ENCODE results near the gene PHEX. TPM values are rescaled to one million over a fixed set of nuclear protein-coding genes. Genes with fewer than 3 reads are reported as not detected.

The PHEX gene
- total and polyA plus RNA-seq, 4 experiments from 2014 or later, result 0.25 to 0.98 (median 0.37) TPM

DNA sequence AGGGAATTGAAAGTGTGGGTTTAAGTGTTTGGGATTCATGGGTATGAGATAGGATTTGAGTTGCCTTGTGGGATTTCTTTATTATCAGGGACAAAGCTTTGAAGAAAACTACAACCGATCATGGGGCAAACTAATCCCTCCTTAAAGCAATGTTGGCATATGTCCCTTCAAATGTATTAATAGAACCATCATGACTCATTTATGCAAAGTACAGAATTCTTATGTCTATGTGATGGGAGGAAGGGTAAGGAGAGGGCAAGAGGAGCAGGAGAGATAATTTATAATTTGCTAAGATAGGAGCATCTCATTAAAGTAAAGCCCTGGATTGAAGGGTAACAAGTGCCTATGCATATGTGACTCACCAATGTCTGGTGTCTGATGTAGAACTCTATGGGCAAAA, 94.2 kb downstream of the PHEX start:
- no peak for DNase-seq
- Histone ChIP-seq H3K27ac (ENCODE audit: low read depth, low read length) (no peak overlapping the region), H3K4me3 (ENCODE audit: low read length in 2 of 2) (no peak overlapping the region), H3K9me3 (ENCODE audit: control insufficient read depth in 1 of 2, low read length in 2 of 2) (no peaks in the 10 kb centered on the region), H3K4me1 (ENCODE audit: insufficient read depth, low read length) (no peaks in the 10 kb centered on the region), H3K36me3 (ENCODE audit: insufficient read depth, low read length) (no peaks in the 10 kb centered on the region), H3K27me3 (ENCODE audit: insufficient read depth, low read length) (no peaks in the 10 kb centered on the region)
- POLR2A ChIA-PET (ENCODE audit: partially characterized antibody), result no interaction called here
- Mint-ChIP-seq H3K4me3 (no peak overlapping the region), H3K36me3 (no peaks in the 10 kb centered on the region), H3K27ac (no peak overlapping the region), H3K27me3 (peaks cover 0 to 1% of the 10 kb centered on the region in 2 donors), H3K9me3 (peaks cover 0 to 4% (median 0%) of the 10 kb centered on the region in 8 donors), H3K4me1 (peaks cover 0 to 1% (median 0%) of the 10 kb centered on the region in 4 donors)
- intact Hi-C loops (cut with micrococcal nuclease), result no loop called here
- CTCF ChIA-PET (ENCODE audit: partially characterized antibody), result interaction anchor here (1.6 kb wide), 1 partner anchor 9 kb away, joined by 4 read pairs; no protein-coding TSS in a partner anchor

DNA sequence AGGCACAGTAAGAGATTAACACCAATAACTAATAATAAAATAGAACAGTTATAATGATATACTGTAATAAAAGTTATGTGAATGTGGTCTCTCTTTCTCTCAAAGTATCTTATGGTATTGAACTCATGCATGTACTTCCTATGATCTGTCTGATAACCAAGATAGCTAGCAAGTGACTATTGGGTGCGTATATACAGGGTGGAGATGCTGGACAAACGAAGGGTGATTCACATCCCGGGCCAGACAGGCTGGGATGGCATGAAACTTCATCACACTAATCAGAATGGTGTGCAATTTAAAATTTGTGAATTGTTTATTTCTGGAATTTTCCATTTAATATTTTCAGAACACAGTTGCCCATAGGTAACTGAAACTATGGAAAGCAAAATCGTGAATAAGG, 96.8 kb downstream of the PHEX start:
- H3K4me3 Mint-ChIP-seq, result no peak overlapping the region
- no peaks in the 10 kb centered on the region for H3K9me3 ChIP-seq (ENCODE audit: control insufficient read depth in 1 of 2, low read length in 2 of 2)
- H3K4me3 ChIP-seq (ENCODE audit: low read length in 2 of 2), result no peak overlapping the region
- no peaks in the 10 kb centered on the region for H3K27me3 ChIP-seq (ENCODE audit: insufficient read depth, low read length)
- H3K27ac Mint-ChIP-seq, result no peak overlapping the region
- no peak overlapping the region for H3K27ac ChIP-seq (ENCODE audit: low read depth, low read length)
- H3K36me3 Mint-ChIP-seq, result no peaks in the 10 kb centered on the region
- POLR2A ChIA-PET (ENCODE audit: partially characterized antibody), result no interaction called here
- intact Hi-C loops (cut with micrococcal nuclease), result no loop called here
- H3K27me3 Mint-ChIP-seq, result peaks cover 0 to 1% of the 10 kb centered on the region in 2 donors
- CTCF ChIA-PET (ENCODE audit: partially characterized antibody), result no interaction called here
- H3K36me3 ChIP-seq (ENCODE audit: insufficient read depth, low read length), result no peaks in the 10 kb centered on the region
- H3K4me1 Mint-ChIP-seq, result peaks cover 0 to 1% (median 0%) of the 10 kb centered on the region in 4 donors
- DNase-seq, result no peak
- no peaks in the 10 kb centered on the region for H3K4me1 ChIP-seq (ENCODE audit: insufficient read depth, low read length)
- peaks cover 0 to 4% (median 0%) of the 10 kb centered on the region in 8 donors for H3K9me3 Mint-ChIP-seq

DNA sequence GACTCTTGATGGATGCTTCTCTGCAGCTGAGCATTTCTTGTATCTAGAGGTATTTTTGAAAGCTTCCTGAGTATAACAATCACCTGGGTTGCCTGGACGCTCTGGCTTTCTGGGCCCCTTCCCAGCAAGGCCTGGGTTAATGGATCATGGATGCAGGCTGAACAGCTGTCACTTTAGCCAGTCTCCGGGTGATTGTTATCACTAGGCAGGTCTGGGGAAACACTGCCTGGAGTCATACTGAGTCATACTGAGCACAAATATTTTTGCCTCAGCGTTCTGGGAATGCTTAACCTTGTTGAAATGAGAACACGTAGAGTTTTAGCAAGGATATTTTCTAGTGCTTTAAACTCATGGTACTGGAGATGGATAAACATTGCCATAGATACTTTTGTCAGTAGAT, 102.6 kb downstream of the PHEX start:
- H3K9me3 Mint-ChIP-seq, result peaks cover 0 to 4% (median 0%) of the 10 kb centered on the region in 8 donors
- Histone ChIP-seq H3K27ac (ENCODE audit: low read depth, low read length) (no peak overlapping the region), H3K4me1 (ENCODE audit: insufficient read depth, low read length) (no peaks in the 10 kb centered on the region), H3K27me3 (ENCODE audit: insufficient read depth, low read length) (no peaks in the 10 kb centered on the region), H3K9me3 (ENCODE audit: control insufficient read depth in 1 of 2, low read length in 2 of 2) (no peaks in the 10 kb centered on the region), H3K36me3 (ENCODE audit: insufficient read depth, low read length) (no peaks in the 10 kb centered on the region), H3K4me3 (ENCODE audit: low read length in 2 of 2) (no peak overlapping the region)
- H3K36me3 Mint-ChIP-seq, result no peaks in the 10 kb centered on the region
- CTCF ChIA-PET (ENCODE audit: partially characterized antibody), result interaction anchor here (1.5 to 3.2 kb wide), 3 partner anchors 14 to 1767 kb away, joined by 3 to 19 read pairs (median 4); no protein-coding TSS in a partner anchor
- H3K4me1 Mint-ChIP-seq, result peaks cover 4 to 13% (median 7%) of the 10 kb centered on the region in 4 donors
- DNase-seq, result no peak
- POLR2A ChIA-PET (ENCODE audit: partially characterized antibody), result no interaction called here
- H3K4me3 Mint-ChIP-seq, result peak overlapping the region in 1 of 8 donors; percentile 45
- intact Hi-C loops (cut with micrococcal nuclease), result no loop called here
- no peak overlapping the region for H3K27ac Mint-ChIP-seq
- no peaks in the 10 kb centered on the region for H3K27me3 Mint-ChIP-seq

DNA sequence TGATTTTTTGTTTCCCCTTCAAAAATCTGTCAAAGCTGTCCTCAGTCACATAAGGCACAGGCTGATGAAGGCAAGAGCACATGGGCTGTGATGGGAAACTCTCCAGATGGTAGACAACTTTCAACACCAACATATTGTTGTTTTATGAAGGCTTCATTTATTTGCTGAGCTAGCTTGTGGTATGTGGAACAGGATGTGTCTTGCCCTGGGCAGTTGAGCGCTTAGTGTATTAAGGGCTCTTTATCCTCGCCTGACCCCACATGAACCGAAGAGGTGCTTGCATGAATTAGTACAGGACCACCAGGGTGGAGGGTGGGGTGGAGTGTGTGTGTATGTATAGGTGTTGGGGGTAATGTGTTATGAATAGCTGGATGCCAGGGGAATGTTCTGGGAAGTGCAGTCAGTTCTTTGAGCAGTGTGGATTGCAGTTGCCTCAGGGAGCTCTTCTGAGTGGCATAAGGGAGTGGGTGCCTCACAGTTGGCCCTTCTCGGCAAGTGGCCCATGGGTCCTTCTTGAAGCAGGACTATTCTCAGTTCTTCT, 103.1 kb downstream of the PHEX start:
- no peaks in the 10 kb centered on the region for H3K27me3 ChIP-seq (ENCODE audit: insufficient read depth, low read length)
- no peak for DNase-seq
- H3K36me3 Mint-ChIP-seq, result no peaks in the 10 kb centered on the region
- no peak overlapping the region for H3K27ac ChIP-seq (ENCODE audit: low read depth, low read length)
- peaks cover 4 to 13% (median 7%) of the 10 kb centered on the region in 4 donors for H3K4me1 Mint-ChIP-seq
- no peak overlapping the region for H3K27ac Mint-ChIP-seq
- POLR2A ChIA-PET (ENCODE audit: partially characterized antibody), result no interaction called here
- intact Hi-C loops (cut with micrococcal nuclease), result no loop called here
- no peaks in the 10 kb centered on the region for H3K9me3 ChIP-seq (ENCODE audit: control insufficient read depth in 1 of 2, low read length in 2 of 2)
- no peaks in the 10 kb centered on the region for H3K36me3 ChIP-seq (ENCODE audit: insufficient read depth, low read length)
- H3K4me3 Mint-ChIP-seq, result peak overlapping the region in 1 of 8 donors; percentile 45
- peaks cover 0 to 4% (median 0%) of the 10 kb centered on the region in 8 donors for H3K9me3 Mint-ChIP-seq
- CTCF ChIA-PET (ENCODE audit: partially characterized antibody), result interaction anchor here (0.9 to 3.2 kb wide), 13 partner anchors 9 to 1767 kb away, joined by 3 to 19 read pairs (median 4); no protein-coding TSS in a partner anchor
- H3K27me3 Mint-ChIP-seq, result no peaks in the 10 kb centered on the region
- no peak overlapping the region for H3K4me3 ChIP-seq (ENCODE audit: low read length in 2 of 2)
- no peaks in the 10 kb centered on the region for H3K4me1 ChIP-seq (ENCODE audit: insufficient read depth, low read length)

DNA sequence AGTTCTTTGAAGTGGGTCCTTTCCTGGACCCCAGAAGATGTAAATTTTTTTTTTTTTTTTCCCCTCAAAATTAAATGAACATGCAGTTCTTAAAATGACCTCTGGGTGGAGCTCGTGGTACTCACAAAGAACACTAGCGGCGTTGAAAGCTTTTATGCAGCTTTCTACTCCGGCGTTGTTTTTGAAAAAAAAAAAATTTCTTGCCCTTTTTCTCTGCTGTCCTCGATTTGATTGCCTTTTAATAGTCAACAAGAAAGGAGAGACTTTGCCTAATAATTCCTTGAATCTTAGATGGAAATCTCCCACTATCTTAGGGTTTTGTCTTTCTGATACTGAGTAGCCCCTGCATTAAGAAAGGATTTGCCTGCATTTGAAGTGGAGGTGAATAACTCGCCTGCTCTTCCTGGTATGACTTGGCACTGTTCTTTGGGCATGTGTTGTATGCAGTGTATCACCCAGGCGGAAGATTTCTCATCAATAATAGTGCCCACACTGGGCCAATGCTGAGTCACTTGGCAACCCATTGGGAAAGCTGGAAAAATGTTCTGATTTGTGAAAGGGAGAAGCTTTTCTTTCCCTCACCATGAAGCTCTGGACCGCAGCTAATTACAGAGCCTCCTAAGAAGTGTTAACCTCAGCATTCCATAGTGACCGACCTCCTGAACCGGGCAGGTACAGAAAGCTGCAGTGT, 104.0 kb downstream of the PHEX start:
- peaks cover 4 to 13% (median 7%) of the 10 kb centered on the region in 4 donors for H3K4me1 Mint-ChIP-seq
- H3K36me3 Mint-ChIP-seq, result no peaks in the 10 kb centered on the region
- no peaks in the 10 kb centered on the region for H3K27me3 Mint-ChIP-seq
- H3K27me3 ChIP-seq (ENCODE audit: insufficient read depth, low read length), result no peaks in the 10 kb centered on the region
- no peak overlapping the region for H3K4me3 ChIP-seq (ENCODE audit: low read length in 2 of 2)
- no peak overlapping the region for H3K27ac ChIP-seq (ENCODE audit: low read depth, low read length)
- no peaks in the 10 kb centered on the region for H3K36me3 ChIP-seq (ENCODE audit: insufficient read depth, low read length)
- no peak overlapping the region for H3K27ac Mint-ChIP-seq
- H3K9me3 Mint-ChIP-seq, result no peaks in the 10 kb centered on the region
- no peaks in the 10 kb centered on the region for H3K9me3 ChIP-seq (ENCODE audit: control insufficient read depth in 1 of 2, low read length in 2 of 2)
- intact Hi-C loops (cut with micrococcal nuclease), result loop anchor here (1.0 kb wide), 2 partner anchors 56 to 151 kb away; no protein-coding TSS in a partner anchor
- peak overlapping the region in 7 of 8 donors; percentile 32 to 71 (median 57) for H3K4me3 Mint-ChIP-seq
- no peaks in the 10 kb centered on the region for H3K4me1 ChIP-seq (ENCODE audit: insufficient read depth, low read length)
- DNase-seq, result peak in 4 of 5 donors; percentile 40 to 51 (median 43)
- POLR2A ChIA-PET (ENCODE audit: partially characterized antibody), result no interaction called here
- CTCF ChIA-PET (ENCODE audit: partially characterized antibody), result interaction anchor here (0.7 to 3.2 kb wide), 17 partner anchors 8 to 1766 kb away, joined by 3 to 19 read pairs (median 4); no protein-coding TSS in a partner anchor

DNA sequence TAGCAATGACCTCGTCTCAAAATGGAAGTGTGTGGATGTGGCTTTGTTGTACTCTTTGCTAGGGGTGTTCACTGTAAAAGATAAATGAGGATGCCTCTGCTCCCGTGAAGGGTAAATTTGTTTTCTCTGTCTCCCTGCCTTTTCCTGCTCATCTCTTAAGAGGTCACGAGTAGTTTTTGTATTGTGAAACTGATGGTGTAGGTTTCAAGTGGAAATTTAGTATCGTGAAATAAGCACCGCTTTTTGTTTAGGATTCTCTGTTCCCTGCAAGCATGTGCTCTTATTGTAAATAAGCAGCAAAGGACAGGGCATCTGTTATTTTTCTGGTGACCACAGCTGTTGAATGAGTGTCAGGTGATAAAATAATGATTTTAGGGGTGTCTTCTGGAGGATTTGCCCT, 104.6 kb downstream of the PHEX start:
- DNase-seq, result no peak
- Mint-ChIP-seq H3K27me3 (no peaks in the 10 kb centered on the region), H3K27ac (no peak overlapping the region), H3K4me3 (peak overlapping the region in 2 of 8 donors; percentile 27 to 50), H3K36me3 (no peaks in the 10 kb centered on the region), H3K9me3 (no peaks in the 10 kb centered on the region), H3K4me1 (peaks cover 4 to 13% (median 7%) of the 10 kb centered on the region in 4 donors)
- Histone ChIP-seq H3K36me3 (ENCODE audit: insufficient read depth, low read length) (no peaks in the 10 kb centered on the region), H3K27me3 (ENCODE audit: insufficient read depth, low read length) (no peaks in the 10 kb centered on the region), H3K27ac (ENCODE audit: low read depth, low read length) (no peak overlapping the region), H3K4me3 (ENCODE audit: low read length in 2 of 2) (no peak overlapping the region), H3K9me3 (ENCODE audit: control insufficient read depth in 1 of 2, low read length in 2 of 2) (no peaks in the 10 kb centered on the region), H3K4me1 (ENCODE audit: insufficient read depth, low read length) (no peaks in the 10 kb centered on the region)
- ChIA-PET POLR2A (ENCODE audit: partially characterized antibody) (no interaction called here), CTCF (ENCODE audit: partially characterized antibody) (interaction anchor here (0.8 to 3.2 kb wide), 9 partner anchors 8 to 611 kb away, joined by 3 to 19 read pairs (median 4); no protein-coding TSS in a partner anchor)
- intact Hi-C loops (cut with micrococcal nuclease), result loop anchor here (1.0 kb wide), 2 partner anchors 56 to 151 kb away; no protein-coding TSS in a partner anchor

DNA sequence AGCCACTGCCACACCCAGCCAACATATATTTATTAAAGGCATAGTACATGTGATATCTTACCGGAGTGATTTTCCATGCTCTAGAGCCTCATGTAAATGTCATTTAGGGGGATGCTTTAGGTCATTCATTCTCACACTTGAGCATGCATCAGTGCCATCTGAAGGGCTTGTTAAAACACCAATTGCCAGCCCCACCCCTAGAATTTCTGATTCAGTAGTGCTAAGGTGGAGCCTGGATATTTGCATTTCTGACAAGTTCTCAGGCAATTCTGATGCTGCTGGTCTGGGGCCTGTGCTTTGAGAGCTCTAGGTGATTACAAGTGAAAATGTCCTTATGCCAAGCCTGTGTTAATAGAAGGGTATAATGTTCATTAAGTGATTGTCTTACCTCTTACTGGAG, 107.7 kb downstream of the PHEX start:
- Mint-ChIP-seq H3K9me3 (peaks cover 0 to 1% (median 0%) of the 10 kb centered on the region in 8 donors), H3K36me3 (no peaks in the 10 kb centered on the region), H3K4me3 (no peak overlapping the region), H3K4me1 (peaks cover 4 to 13% (median 7%) of the 10 kb centered on the region in 4 donors), H3K27me3 (no peaks in the 10 kb centered on the region), H3K27ac (no peak overlapping the region)
- no peak overlapping the region for H3K27ac ChIP-seq (ENCODE audit: low read depth, low read length)
- H3K27me3 ChIP-seq (ENCODE audit: insufficient read depth, low read length), result no peaks in the 10 kb centered on the region
- ChIA-PET POLR2A (ENCODE audit: partially characterized antibody) (no interaction called here), CTCF (ENCODE audit: partially characterized antibody) (no interaction called here)
- intact Hi-C loops (cut with micrococcal nuclease), result no loop called here
- no peak for DNase-seq
- no peak overlapping the region for H3K4me3 ChIP-seq (ENCODE audit: low read length in 2 of 2)
- H3K9me3 ChIP-seq (ENCODE audit: control insufficient read depth in 1 of 2, low read length in 2 of 2), result no peaks in the 10 kb centered on the region
- H3K36me3 ChIP-seq (ENCODE audit: insufficient read depth, low read length), result no peaks in the 10 kb centered on the region
- no peaks in the 10 kb centered on the region for H3K4me1 ChIP-seq (ENCODE audit: insufficient read depth, low read length)

Measured in CD4-positive, alpha-beta memory T cell (primary cell).